Body of pancreas (tissue), 4 donors: ENCODE measurements around the gene PATE3. TPM values are rescaled to one million over a fixed set of nuclear protein-coding genes. Genes with fewer than 3 reads are reported as not detected.

ENCODE experiments used
- ATAC-seq: fragments of 150-250 bp; one replicate; pipeline ENCODE4 v1.9.1; 2016
- DNase-seq, 4 donors: peaks; one replicate each; pipeline ENCODE4 v3.0.0-alpha.2; 2019
- H3K27ac ChIP-seq, 4 donors: fragments of 200-600 bp; sonication (generic); 1 replicate in 3 of 4; 2 replicates in 1 of 4; pipeline versions ENCODE4 v1.5.1 to v1.6.1; 2016 to 2019; ENCODE audit warnings: mild to moderate bottlenecking in 1 of 4, mixed read lengths in 1 of 4, moderate library complexity in 1 of 4
- H3K27me3 ChIP-seq, 2 donors: fragments of 200-600 bp; sonication (generic); one replicate each; pipeline ENCODE4 v1.6.0; 2016; ENCODE audit warnings: mild to moderate bottlenecking in 1 of 2
- H3K36me3 ChIP-seq, 2 donors: fragments of 200-600 bp; sonication (generic); replicated peaks in 1 of 2; 2 replicates each; pipeline ENCODE4 v1.5.1; 2016; ENCODE audit warnings: low read depth in 2 of 2; ENCODE audit not compliant: insufficient read depth in 1 of 2
- H3K4me1 ChIP-seq: fragments of 200-600 bp; sonication (generic); one replicate; pipeline ENCODE4 v1.6.0; 2016
- H3K4me3 ChIP-seq, 2 donors: fragments of 200-600 bp; sonication (generic); 1 replicate in 1 of 2; 2 replicates in 1 of 2; pipeline ENCODE4 v1.5.1; 2016 to 2019
- H3K9me3 ChIP-seq, 3 donors: fragments of 200-600 bp; sonication (generic); 1 replicate in 2 of 3; 2 replicates in 1 of 3; pipeline ENCODE4 v1.5.1; 2016
- CTCF ChIP-seq, 7 experiments: fragments of 450-650 bp in 4 of 7; fragments of 200-600 bp in 3 of 7; sonication (generic) in 3 of 7; IDR thresholded peaks; one replicate each; pipeline ENCODE4 v1.5.1; 2016 to 2019; ENCODE audit warnings: antibody characterized with exemption in 7 of 7
- POLR2A ChIP-seq, 3 donors: fragments of 450-650 bp; IDR thresholded peaks; one replicate each; pipeline ENCODE4 v1.6.1; 2016; ENCODE audit warnings: antibody characterized with exemption in 3 of 3, mild to moderate bottlenecking in 2 of 3
- WGBS, 2 donors: methylation state at CpG; one replicate each; pipeline ENCODE4 v1.1.5; 2017; 5-methylcytosine and 5-hydroxymethylcytosine counted together
- intact Hi-C: fragments of 100-400 bp; cut with DNase I; formaldehyde crosslinking; loops from one replicate; pipeline ENCODE4 v1.15.1; 2023
- total RNA-seq, 2 donors: library from RNA; depleted of rRNA; stranded (reverse); fragments of >200 nt; gene quantifications; one replicate each; pipeline ENCODE4 v1.1.0, GENCODE V29; 2016

PATE3 gene
- total RNA-seq, 2 donors from 2014 or later, result not detected

GRCh38 chr11:125756050-125756449, 31.9 kb upstream of the PATE3 start:
- DNase-seq, result no peak
- ATAC-seq, result no peak

GRCh38 chr11:125762445-125762844, 25.5 kb upstream of the PATE3 start:
- no peak for TF ChIP-seq CTCF (IDR thresholded peaks at IDR 0.05)
- TF ChIP-seq POLR2A (IDR thresholded peaks at IDR 0.05), result no peak

More at GRCh38 chr11:125756050-125756449, 31.9 kb upstream of the PATE3 start:
- 74 to 77% methylated on average over 6 to 7 of the region's 7 CpGs for WGBS, 2 donors
- no peaks in the 10 kb centered on the region for H3K9me3 ChIP-seq
- H3K27me3 ChIP-seq, result no peaks in the 10 kb centered on the region
- H3K36me3 ChIP-seq, result no peaks in the 10 kb centered on the region
- H3K27ac ChIP-seq, result no peak overlapping the region
- no peak for TF ChIP-seq POLR2A (IDR thresholded peaks at IDR 0.05)
- no peak overlapping the region for H3K4me3 ChIP-seq
- intact Hi-C loops, result no loop called here
- H3K4me1 ChIP-seq, result no peaks in the 10 kb centered on the region

GRCh38 chr11:125763483-125763882, 24.4 kb upstream of the PATE3 start:
- Histone ChIP-seq H3K4me1 (no peaks in the 10 kb centered on the region), H3K27ac (no peak overlapping the region), H3K4me3 (no peak overlapping the region), H3K27me3 (no peaks in the 10 kb centered on the region), H3K36me3 (no peaks in the 10 kb centered on the region), H3K9me3 (no peaks in the 10 kb centered on the region)
- intact Hi-C loops, result no loop called here
- ATAC-seq (no peak), DNase-seq (no peak)
- 78 to 87% methylated on average over 2 of the region's 2 CpGs for WGBS, 2 donors
- no peak for TF ChIP-seq CTCF (IDR thresholded peaks at IDR 0.05)
- no peak for TF ChIP-seq POLR2A (IDR thresholded peaks at IDR 0.05)

More at GRCh38 chr11:125762445-125762844, 25.5 kb upstream of the PATE3 start:
- H3K4me1 ChIP-seq, result no peaks in the 10 kb centered on the region
- DNase-seq (no peak), ATAC-seq (no peak)
- H3K27ac ChIP-seq, result no peak overlapping the region
- no peaks in the 10 kb centered on the region for H3K27me3 ChIP-seq
- intact Hi-C loops, result no loop called here
- 39 to 61% methylated on average over 1 of the region's 1 CpG for WGBS, 2 donors
- H3K9me3 ChIP-seq, result no peaks in the 10 kb centered on the region
- H3K4me3 ChIP-seq, result no peak overlapping the region
- H3K36me3 ChIP-seq, result no peaks in the 10 kb centered on the region

GRCh38 chr11:125766251-125766650, 21.7 kb upstream of the PATE3 start:
- ATAC-seq (no peak), DNase-seq (no peak)
- Histone ChIP-seq H3K9me3 (no peaks in the 10 kb centered on the region), H3K4me1 (no peaks in the 10 kb centered on the region), H3K27me3 (no peaks in the 10 kb centered on the region), H3K4me3 (no peak overlapping the region), H3K27ac (no peak overlapping the region), H3K36me3 (no peaks in the 10 kb centered on the region)
- WGBS, 2 donors, result 24 to 40% methylated on average over 1 of the region's 1 CpG
- TF ChIP-seq CTCF (IDR thresholded peaks at IDR 0.05), result no peak
- no peak for TF ChIP-seq POLR2A (IDR thresholded peaks at IDR 0.05)
- intact Hi-C loops, result no loop called here

- DNase-seq (no peak), ATAC-seq (no peak)
- Histone ChIP-seq H3K4me3 (no peak overlapping the region), H3K27me3 (no peaks in the 10 kb centered on the region), H3K36me3 (no peaks in the 10 kb centered on the region), H3K4me1 (no peaks in the 10 kb centered on the region), H3K27ac (no peak overlapping the region), H3K9me3 (no peaks in the 10 kb centered on the region)
- WGBS, 2 donors, result 33 to 43% methylated on average over 10 of the region's 10 CpGs
- intact Hi-C loops, result no loop called here
- TF ChIP-seq POLR2A (IDR thresholded peaks at IDR 0.05) (no peak), CTCF (IDR thresholded peaks at IDR 0.05) (no peak)
These were observed 19.4 kb upstream of the PATE3 start for GRCh38 chr11:125768336-125769046.
